SK-N-SH (cell line): ENCODE data around the gene TMEM59. TPM values are rescaled to one million over a fixed set of nuclear protein-coding genes. Genes with fewer than 3 reads are reported as not detected.

Source experiments
- CTCF ChIA-PET: fragments of 300-600, 350-600 bp; formaldehyde crosslinking; extraction: SDS; loops from one replicate; lab custom pipeline; 2021; lab: Yijun Ruan, JAX
- POLR2A ChIA-PET: fragments of 350-600 bp; sonication (Branson Sonifier 250); formaldehyde crosslinking; extraction: SDS; loops from one replicate; lab custom pipeline; 2020; ENCODE audit warnings: antibody characterized with exemption, inconsistent platforms; lab: Yijun Ruan, JAX
- DNase-seq: peaks from one replicate; pipeline ENCODE4 v3.0.0; 2012
- H2AFZ ChIP-seq: fragments of 200-600 bp; sonication (generic); 2 replicates; pipeline ENCODE4 v1.8.1; 2016; ENCODE audit warnings: antibody characterized with exemption, mild to moderate bottlenecking, low read depth
- H3F3A ChIP-seq: fragments of 200-600 bp; sonication (generic); replicated peaks from 2 replicates; pipeline ENCODE3; 2016; ENCODE audit warnings: antibody characterized with exemption, mild to moderate bottlenecking; ENCODE audit not compliant: insufficient read depth
- H3K27ac ChIP-seq, 2 experiments: fragments of 200-500 bp in 1 of 2; fragments of 200-600 bp in 1 of 2; sonication (Bioruptor generic) in 1 of 2; sonication (generic), shearing (Covaris generic) in 1 of 2; 2 replicates each; pipeline versions ENCODE4 v1.5.1 to v1.6.1; 2014 to 2016; ENCODE audit warnings: low read depth in 2 of 2, inconsistent platforms in 1 of 2, low read length in 1 of 2, mild to moderate bottlenecking in 1 of 2, mixed read lengths in 1 of 2
- H3K27me3 ChIP-seq: fragments of 200-600 bp; sonication (generic), shearing (Covaris generic); 2 replicates; pipeline ENCODE4 v1.6.1; 2016; ENCODE audit warnings: mixed run types; ENCODE audit not compliant: insufficient read depth
- H3K36me3 ChIP-seq, 2 experiments: fragments of 200-500 bp in 1 of 2; fragments of 200-600 bp in 1 of 2; sonication (Bioruptor generic) in 1 of 2; sonication (generic) in 1 of 2; replicated peaks in 1 of 2; 2 replicates each; pipeline versions ENCODE3 to v1.5.1; 2014 to 2016; ENCODE audit warnings: low read length in 1 of 2, mild to moderate bottlenecking in 1 of 2; ENCODE audit not compliant: insufficient read depth in 2 of 2, control insufficient read depth in 1 of 2
- H3K4me1 ChIP-seq, 2 experiments: fragments of 200-500 bp in 1 of 2; fragments of 200-600 bp in 1 of 2; sonication (Bioruptor generic) in 1 of 2; sonication (generic), shearing (Covaris generic) in 1 of 2; 2 replicates each; pipeline versions ENCODE4 v1.5.1 to v1.6.1; 2014 to 2016; ENCODE audit warnings: low read depth in 1 of 2, low read length in 1 of 2, mixed run types in 1 of 2; ENCODE audit not compliant: insufficient read depth in 2 of 2, control insufficient read depth in 1 of 2
- H3K4me2 ChIP-seq: fragments of 200-600 bp; sonication (generic), shearing (Covaris generic); 2 replicates; pipeline ENCODE4 v1.6.1; 2017; ENCODE audit warnings: mixed run types
- H3K4me3 ChIP-seq, 2 experiments: fragments of 200-500 bp in 1 of 2; fragments of 200-600 bp in 1 of 2; sonication (Bioruptor generic) in 1 of 2; sonication (generic), shearing (Covaris generic) in 1 of 2; 2 replicates each; pipeline versions ENCODE4 v1.5.1 to v1.8.1; 2014 to 2016; ENCODE audit warnings: low read depth in 2 of 2, inconsistent platforms in 1 of 2, low read length in 1 of 2, mild to moderate bottlenecking in 1 of 2, mixed read lengths in 1 of 2, moderate library complexity in 1 of 2
- H3K79me2 ChIP-seq: fragments of 200-600 bp; sonication (generic); 2 replicates; pipeline ENCODE4 v1.8.1; 2017; ENCODE audit warnings: mild to moderate bottlenecking; ENCODE audit not compliant: insufficient read depth
- H3K9ac ChIP-seq: fragments of 200-600 bp; sonication (generic); 2 replicates; pipeline ENCODE4 v1.6.1; 2017; ENCODE audit warnings: mixed run types
- H3K9me2 ChIP-seq: fragments of 200-600 bp; sonication (generic); 2 replicates; pipeline ENCODE4 v1.6.1; 2017; ENCODE audit warnings: mixed run types
- H3K9me3 ChIP-seq: fragments of 200-600 bp; sonication (generic); 2 replicates; pipeline ENCODE4 v1.6.1; 2017; ENCODE audit warnings: mixed run types, mild to moderate bottlenecking, moderate library complexity
- H4K20me1 ChIP-seq: fragments of 200-600 bp; sonication (generic); 2 replicates; pipeline ENCODE4 v1.6.1; 2017; ENCODE audit warnings: mild to moderate bottlenecking, mixed run types; ENCODE audit not compliant: insufficient read depth
- CHD2 ChIP-seq: fragments of 150-350 bp; IDR thresholded peaks from 2 replicates; pipeline ENCODE4 v1.6.1; 2018; ENCODE audit warnings: low read length; ENCODE audit not compliant: partially characterized antibody
- ELF1 ChIP-seq: IDR thresholded peaks from 2 replicates; pipeline ENCODE4 v1.4.0; 2012
- EP300 ChIP-seq, 2 experiments: IDR thresholded peaks; 2 replicates each; pipeline versions ENCODE4 v1.4.0 to v1.6.1; 2012; ENCODE audit warnings: borderline replicate concordance in 1 of 2, low read depth in 1 of 2, low read length in 1 of 2
- EZH2phosphoT487 ChIP-seq: fragments of 200-600 bp; sonication (generic); IDR thresholded peaks from 2 replicates; pipeline ENCODE4 v1.6.1; 2017; ENCODE audit warnings: low read depth, mixed run types, mild to moderate bottlenecking, antibody characterized with exemption, moderate library complexity, borderline replicate concordance
- FOSL2 ChIP-seq: IDR thresholded peaks from 2 replicates; pipeline ENCODE4 v1.4.0; 2012; ENCODE audit warnings: low read depth, mild to moderate bottlenecking, moderate library complexity, borderline replicate concordance
- GABPA ChIP-seq: IDR thresholded peaks from 2 replicates; pipeline ENCODE4 v1.4.0; 2012; ENCODE audit warnings: low read depth, mild to moderate bottlenecking
- GATA2 ChIP-seq: sonication (generic); formaldehyde crosslinking; IDR thresholded peaks from 2 replicates; pipeline ENCODE4 v1.5.0; 2020; ENCODE audit warnings: mild to moderate bottlenecking, missing genetic modification reagents
- JUND ChIP-seq: IDR thresholded peaks from 2 replicates; pipeline ENCODE4 v1.4.0; 2012
- MEF2A ChIP-seq: IDR thresholded peaks from 2 replicates; pipeline ENCODE4 v1.4.0; 2012; ENCODE audit warnings: low read depth, borderline replicate concordance
- NRF1 ChIP-seq: IDR thresholded peaks from 2 replicates; pipeline ENCODE4 v1.6.1; 2012; ENCODE audit warnings: low read depth, mild to moderate bottlenecking, low read length
- POLR2AphosphoS5 ChIP-seq: IDR thresholded peaks from 2 replicates; pipeline ENCODE4 v1.6.1; 2012; ENCODE audit warnings: low read depth, low read length
- RAD21 ChIP-seq: IDR thresholded peaks from 2 replicates; pipeline ENCODE4 v1.6.1; 2012; ENCODE audit warnings: mild to moderate bottlenecking, low read length
- WGBS: methylation state at CpG from one replicate; pipeline ENCODE4 v1.1.6; 2017; ENCODE audit warnings: low lambda C conversion rate; 5-methylcytosine and 5-hydroxymethylcytosine counted together
- polyA plus RNA-seq, 3 experiments: library from polyadenylated mRNA; depleted of rRNA; stranded (reverse); fragments of >200 nt; gene quantifications; 2 replicates each; pipeline ENCODE4 v1.2.3, GENCODE V29; 2012
- TF ChIP-seq, protein P1 (sequence below): IDR thresholded peaks from 2 replicates; pipeline ENCODE4 v1.4.0; 2012; ENCODE audit warnings: low read depth, borderline replicate concordance
- TF ChIP-seq, protein P2 (sequence below): fragments of 150-350 bp; IDR thresholded peaks from 2 replicates; pipeline ENCODE4 v1.6.1; 2016; ENCODE audit warnings: mild to moderate bottlenecking, low read depth, low read length
- TF ChIP-seq, protein P3 (sequence below): IDR thresholded peaks from 2 replicates; pipeline ENCODE4 v1.6.1; 2012; ENCODE audit warnings: mild to moderate bottlenecking, low read depth, low read length, moderate library complexity
- TF ChIP-seq, protein P4 (sequence below): IDR thresholded peaks from 2 replicates; pipeline ENCODE4 v1.4.0; 2012; ENCODE audit warnings: low read depth, borderline replicate concordance
- TF ChIP-seq, protein P5 (sequence below): IDR thresholded peaks from 2 replicates; pipeline ENCODE4 v1.4.0; 2012; ENCODE audit warnings: low read depth

The TMEM59 gene
- polyA plus RNA-seq, 1 of the 3 experiments (the other 2 are of a cell fraction): 249 TPM

DNA sequence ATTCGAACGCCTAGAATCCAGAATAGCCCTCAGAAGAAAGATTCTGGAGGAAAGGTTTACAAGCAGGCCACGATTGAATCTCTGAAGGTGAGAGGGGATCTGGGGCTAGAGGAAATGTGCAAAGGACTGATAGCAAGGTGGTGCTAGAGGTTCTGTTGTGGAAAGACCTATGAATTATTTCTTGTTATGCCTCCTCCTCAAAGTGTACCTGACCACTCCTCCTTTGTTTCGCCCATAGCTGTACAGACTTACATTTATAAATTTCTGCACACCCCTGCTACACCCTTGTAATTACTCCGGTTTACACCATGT, 1.4 kb upstream of the TMEM59 start:
- Histone ChIP-seq H3K36me3 (no peaks in the 10 kb centered on the region), H3K9ac (peak overlapping the region; percentile 92), H3K9me3 (no peaks in the 10 kb centered on the region), H3K27me3 (no peaks in the 10 kb centered on the region), H3F3A (no peaks in the 10 kb centered on the region), H3K9me2 (no peaks in the 10 kb centered on the region), H4K20me1 (no peaks in the 10 kb centered on the region; the same call in 1 of the 2 replicates), H3K79me2 (peaks cover 39% of the 10 kb centered on the region), H2AFZ (peak overlapping the region; percentile 97), H3K4me1 (peaks cover 0 to 2% of the 10 kb centered on the region in 2 experiments; a peak in 2 of 4 replicates), H3K4me3 (peak overlapping the region; percentile 67 to 79), H3K4me2 (peak overlapping the region; percentile 98), H3K27ac (peak overlapping the region; percentile 76 to 87; a peak in 3 of 4 replicates)
- no peak for DNase-seq
- POLR2A ChIA-PET: no interaction called here
- peak; percentile 35; the same call in 1 of the 2 replicates for TF ChIP-seq RAD21
- TF ChIP-seq EZH2phosphoT487: no peak
- CTCF ChIA-PET: interaction anchor here (1.3 kb wide), 1 partner anchor 15 kb away, joined by 6 read pairs; no protein-coding TSS in a partner anchor
- 30% methylated on average over 5 of the region's 5 CpGs for WGBS

DNA sequence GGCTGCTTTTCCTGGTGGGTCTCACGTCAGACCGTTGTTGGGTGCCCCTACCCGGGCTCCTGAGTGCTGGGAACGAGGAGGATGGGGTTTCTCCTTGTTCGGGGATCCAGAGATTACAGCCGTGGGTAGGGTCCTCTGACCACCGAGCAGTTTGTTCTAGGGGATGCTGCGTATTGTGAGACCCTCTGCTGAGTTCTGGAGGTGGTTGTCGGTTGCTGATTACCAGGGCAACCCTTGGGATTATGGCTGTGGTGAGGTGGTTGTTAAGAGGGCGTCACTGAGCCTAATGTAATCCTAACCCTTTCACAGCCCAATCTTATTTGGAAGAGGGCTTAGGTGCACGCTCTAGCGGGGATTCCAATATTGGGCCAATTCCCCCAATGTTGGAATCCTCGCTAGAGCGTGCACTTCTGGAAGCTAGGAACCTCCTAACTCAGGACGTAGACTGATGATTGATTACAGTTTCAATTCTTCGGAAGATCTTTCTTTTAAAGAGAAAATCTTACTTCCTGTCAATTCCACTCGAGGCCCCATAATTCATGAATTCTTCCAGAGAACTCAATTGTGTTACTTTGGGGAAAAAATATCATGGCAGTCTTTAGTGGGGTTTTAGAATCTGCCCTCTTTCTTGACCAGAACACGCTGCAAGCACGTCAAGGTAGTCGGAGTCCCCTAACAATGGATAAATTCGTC, 887 bp upstream of the TMEM59 start:
- peaks cover 0 to 4% of the 10 kb centered on the region in 2 experiments; a peak in 2 of 4 replicates for H3K4me1 ChIP-seq
- no peaks in the 10 kb centered on the region for H3F3A ChIP-seq
- ChIA-PET POLR2A (no interaction called here), CTCF (interaction anchor here (1.1 to 1.9 kb wide), 3 partner anchors 11 to 710 kb away, joined by 3 to 7 read pairs (median 6); partner anchors contain the start of gene PARS2)
- no peaks in the 10 kb centered on the region for H3K27me3 ChIP-seq
- H3K9me3 ChIP-seq: no peaks in the 10 kb centered on the region
- peak overlapping the region; percentile 97 for H2AFZ ChIP-seq
- WGBS: 7% methylated on average over 16 of the region's 21 CpGs
- H3K4me3 ChIP-seq: peak overlapping the region; percentile 67 to 79
- DNase-seq: no peak
- H3K79me2 ChIP-seq: peaks cover 44% of the 10 kb centered on the region
- no peaks in the 10 kb centered on the region for H3K9me2 ChIP-seq
- peak overlapping the region; percentile 76 to 87; a peak in 3 of 4 replicates for H3K27ac ChIP-seq
- H3K4me2 ChIP-seq: peak overlapping the region; percentile 98
- no peaks in the 10 kb centered on the region; the same call in 1 of the 2 replicates for H4K20me1 ChIP-seq
- TF ChIP-seq EP300 (IDR thresholded peaks at IDR 0.05; ENCODE audit: borderline replicate concordance in 1 of 2, low read depth in 1 of 2, low read length in 1 of 2) (no peak), FOSL2 (no peak), CHD2 (no peak), JUND (no peak), RAD21 (no peak), GATA2 (CRISPR knock-in tag) (no peak), MEF2A (no peak), ELF1 (no peak), NRF1 (no peak), GABPA (no peak), POLR2AphosphoS5 (no peak)
- TF ChIP-seq, protein P1, sequence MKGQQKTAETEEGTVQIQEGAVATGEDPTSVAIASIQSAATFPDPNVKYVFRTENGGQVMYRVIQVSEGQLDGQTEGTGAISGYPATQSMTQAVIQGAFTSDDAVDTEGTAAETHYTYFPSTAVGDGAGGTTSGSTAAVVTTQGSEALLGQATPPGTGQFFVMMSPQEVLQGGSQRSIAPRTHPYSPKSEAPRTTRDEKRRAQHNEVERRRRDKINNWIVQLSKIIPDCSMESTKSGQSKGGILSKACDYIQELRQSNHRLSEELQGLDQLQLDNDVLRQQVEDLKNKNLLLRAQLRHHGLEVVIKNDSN: no peak
- TF ChIP-seq, protein P2, sequence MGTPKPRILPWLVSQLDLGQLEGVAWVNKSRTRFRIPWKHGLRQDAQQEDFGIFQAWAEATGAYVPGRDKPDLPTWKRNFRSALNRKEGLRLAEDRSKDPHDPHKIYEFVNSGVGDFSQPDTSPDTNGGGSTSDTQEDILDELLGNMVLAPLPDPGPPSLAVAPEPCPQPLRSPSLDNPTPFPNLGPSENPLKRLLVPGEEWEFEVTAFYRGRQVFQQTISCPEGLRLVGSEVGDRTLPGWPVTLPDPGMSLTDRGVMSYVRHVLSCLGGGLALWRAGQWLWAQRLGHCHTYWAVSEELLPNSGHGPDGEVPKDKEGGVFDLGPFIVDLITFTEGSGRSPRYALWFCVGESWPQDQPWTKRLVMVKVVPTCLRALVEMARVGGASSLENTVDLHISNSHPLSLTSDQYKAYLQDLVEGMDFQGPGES: no peak
- TF ChIP-seq, protein P3, sequence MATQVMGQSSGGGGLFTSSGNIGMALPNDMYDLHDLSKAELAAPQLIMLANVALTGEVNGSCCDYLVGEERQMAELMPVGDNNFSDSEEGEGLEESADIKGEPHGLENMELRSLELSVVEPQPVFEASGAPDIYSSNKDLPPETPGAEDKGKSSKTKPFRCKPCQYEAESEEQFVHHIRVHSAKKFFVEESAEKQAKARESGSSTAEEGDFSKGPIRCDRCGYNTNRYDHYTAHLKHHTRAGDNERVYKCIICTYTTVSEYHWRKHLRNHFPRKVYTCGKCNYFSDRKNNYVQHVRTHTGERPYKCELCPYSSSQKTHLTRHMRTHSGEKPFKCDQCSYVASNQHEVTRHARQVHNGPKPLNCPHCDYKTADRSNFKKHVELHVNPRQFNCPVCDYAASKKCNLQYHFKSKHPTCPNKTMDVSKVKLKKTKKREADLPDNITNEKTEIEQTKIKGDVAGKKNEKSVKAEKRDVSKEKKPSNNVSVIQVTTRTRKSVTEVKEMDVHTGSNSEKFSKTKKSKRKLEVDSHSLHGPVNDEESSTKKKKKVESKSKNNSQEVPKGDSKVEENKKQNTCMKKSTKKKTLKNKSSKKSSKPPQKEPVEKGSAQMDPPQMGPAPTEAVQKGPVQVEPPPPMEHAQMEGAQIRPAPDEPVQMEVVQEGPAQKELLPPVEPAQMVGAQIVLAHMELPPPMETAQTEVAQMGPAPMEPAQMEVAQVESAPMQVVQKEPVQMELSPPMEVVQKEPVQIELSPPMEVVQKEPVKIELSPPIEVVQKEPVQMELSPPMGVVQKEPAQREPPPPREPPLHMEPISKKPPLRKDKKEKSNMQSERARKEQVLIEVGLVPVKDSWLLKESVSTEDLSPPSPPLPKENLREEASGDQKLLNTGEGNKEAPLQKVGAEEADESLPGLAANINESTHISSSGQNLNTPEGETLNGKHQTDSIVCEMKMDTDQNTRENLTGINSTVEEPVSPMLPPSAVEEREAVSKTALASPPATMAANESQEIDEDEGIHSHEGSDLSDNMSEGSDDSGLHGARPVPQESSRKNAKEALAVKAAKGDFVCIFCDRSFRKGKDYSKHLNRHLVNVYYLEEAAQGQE: no peak
- TF ChIP-seq, protein P4, sequence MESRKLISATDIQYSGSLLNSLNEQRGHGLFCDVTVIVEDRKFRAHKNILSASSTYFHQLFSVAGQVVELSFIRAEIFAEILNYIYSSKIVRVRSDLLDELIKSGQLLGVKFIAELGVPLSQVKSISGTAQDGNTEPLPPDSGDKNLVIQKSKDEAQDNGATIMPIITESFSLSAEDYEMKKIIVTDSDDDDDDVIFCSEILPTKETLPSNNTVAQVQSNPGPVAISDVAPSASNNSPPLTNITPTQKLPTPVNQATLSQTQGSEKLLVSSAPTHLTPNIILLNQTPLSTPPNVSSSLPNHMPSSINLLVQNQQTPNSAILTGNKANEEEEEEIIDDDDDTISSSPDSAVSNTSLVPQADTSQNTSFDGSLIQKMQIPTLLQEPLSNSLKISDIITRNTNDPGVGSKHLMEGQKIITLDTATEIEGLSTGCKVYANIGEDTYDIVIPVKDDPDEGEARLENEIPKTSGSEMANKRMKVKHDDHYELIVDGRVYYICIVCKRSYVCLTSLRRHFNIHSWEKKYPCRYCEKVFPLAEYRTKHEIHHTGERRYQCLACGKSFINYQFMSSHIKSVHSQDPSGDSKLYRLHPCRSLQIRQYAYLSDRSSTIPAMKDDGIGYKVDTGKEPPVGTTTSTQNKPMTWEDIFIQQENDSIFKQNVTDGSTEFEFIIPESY: no peak
- TF ChIP-seq, protein P5, sequence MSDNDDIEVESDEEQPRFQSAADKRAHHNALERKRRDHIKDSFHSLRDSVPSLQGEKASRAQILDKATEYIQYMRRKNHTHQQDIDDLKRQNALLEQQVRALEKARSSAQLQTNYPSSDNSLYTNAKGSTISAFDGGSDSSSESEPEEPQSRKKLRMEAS: no peak
- H3K9ac ChIP-seq: peak overlapping the region; percentile 92
- no peaks in the 10 kb centered on the region for H3K36me3 ChIP-seq
